ENCODE measurements around the gene RNF167. TPM values are rescaled to one million over a fixed set of nuclear protein-coding genes. Genes with fewer than 3 reads are reported as not detected.

The RNF167 gene
- total RNA-seq, 1 donor from 2014 or later, result 13.0 TPM

GRCh38 chr17:4950075-4950745, 10.1 kb downstream of the RNF167 start:
- no peak for DNase-seq (ENCODE audit: low spot score in 2 of 2)
- FAIRE-seq, result no peak

- DNase-seq (ENCODE audit: low spot score in 2 of 2), result no peak
- no peak for FAIRE-seq
Observed at GRCh38 chr17:4950746-4951204, 10.7 kb downstream of the RNF167 start, which contains the start of gene ENO3. Gene ENO3, plus strand, starts transcription at chr17:4951119. Its CDS starts 711 bp downstream, at chr17:4951830.

GRCh38 chr17:4951486-4951885, 11.4 kb downstream of the RNF167 start:
- DNase-seq (ENCODE audit: low spot score in 2 of 2), result no peak
- FAIRE-seq, result no peak

GRCh38 chr17:4953451-4953961, 13.4 kb downstream of the RNF167 start:
- no peak for FAIRE-seq

GRCh38 chr17:4955091-4955490, 15.0 kb downstream of the RNF167 start:
- DNase-seq (ENCODE audit: low spot score in 2 of 2) (no peak), FAIRE-seq (no peak)

More at GRCh38 chr17:4953451-4953961, 13.4 kb downstream of the RNF167 start:
- DNase-seq (ENCODE audit: low spot score in 2 of 2), result no peak

GRCh38 chr17:4956493-4957061, 16.5 kb downstream of the RNF167 start:
- no peak for FAIRE-seq
- DNase-seq (ENCODE audit: low spot score in 2 of 2), result no peak

- DNase-seq (ENCODE audit: low spot score in 2 of 2) (no peak), FAIRE-seq (no peak)
Observed at GRCh38 chr17:4958102-4958501, 18.0 kb downstream of the RNF167 start.

- DNase-seq (ENCODE audit: low spot score in 2 of 2), result no peak
- FAIRE-seq, result no peak
Observed at GRCh38 chr17:4959261-4959965, 19.3 kb downstream of the RNF167 start.

GRCh38 chr17:4960279-4960922, 20.3 kb downstream of the RNF167 start:
- FAIRE-seq, result no peak
- DNase-seq (ENCODE audit: low spot score in 2 of 2), result no peak

GRCh38 chr17:4965311-4965986, 25.4 kb downstream of the RNF167 start:
- no peak for DNase-seq (ENCODE audit: low spot score in 2 of 2)
- no peak for FAIRE-seq

- peak; percentile 97 for FAIRE-seq
Observed at GRCh38 chr17:4966844-4967538, 26.9 kb downstream of the RNF167 start.

GRCh38 chr17:4967539-4968485, 27.7 kb downstream of the RNF167 start, which contains the start of gene SPAG7:
Gene SPAG7, minus strand, starts transcription at chr17:4967817. Its CDS starts 13 bp downstream, at chr17:4967804.
- peak; percentile 95 to 97 for DNase-seq (ENCODE audit: low spot score in 2 of 2)
- no peak for FAIRE-seq

More at GRCh38 chr17:4966844-4967538, 26.9 kb downstream of the RNF167 start:
- peak; percentile 97 to 98 for DNase-seq (ENCODE audit: low spot score in 2 of 2)

GRCh38 chr17:4968486-4969046, 28.5 kb downstream of the RNF167 start:
- DNase-seq (ENCODE audit: low spot score in 2 of 2) (no peak), FAIRE-seq (no peak)

GRCh38 chr17:4969047-4969550, 29.0 kb downstream of the RNF167 start:
- FAIRE-seq, result no peak
- no peak for DNase-seq (ENCODE audit: low spot score in 2 of 2)

- no peak for DNase-seq (ENCODE audit: low spot score in 2 of 2)
Observed at GRCh38 chr17:4969551-4970173, 29.6 kb downstream of the RNF167 start.

GRCh38 chr17:4970273-4970672, 30.2 kb downstream of the RNF167 start:
- DNase-seq (ENCODE audit: low spot score in 2 of 2) (no peak), FAIRE-seq (no peak)

More at GRCh38 chr17:4969551-4970173, 29.6 kb downstream of the RNF167 start:
- FAIRE-seq, result no peak

GRCh38 chr17:4971826-4972225, 31.8 kb downstream of the RNF167 start:
- DNase-seq (ENCODE audit: low spot score in 2 of 2) (no peak), FAIRE-seq (no peak)

Data from frontal cortex (tissue), 4 donors.